B cell (primary cell): Measurements from ENCODE around the gene RASL10A.

Experiments used
- CTCF ChIP-seq: fragments of 200-600 bp; IDR thresholded peaks from one replicate; pipeline ENCODE4 v1.8.0; 2022; ENCODE audit warnings: antibody characterized with exemption, mild to moderate bottlenecking
- EZH2 ChIP-seq: IDR thresholded peaks from 2 replicates; pipeline ENCODE4 v1.6.1; 2012; ENCODE audit warnings: borderline replicate concordance, low read depth, mild to moderate bottlenecking, moderate library complexity, low read length; ENCODE audit not compliant: insufficient read depth, poor library complexity, severe bottlenecking

GRCh38 chr22:29312218-29313125 lies 3.0 kb downstream of the RASL10A start:
- TF ChIP-seq CTCF = no peak
- no peak for TF ChIP-seq EZH2
